Gastroesophageal sphincter (tissue), 3 donors: ENCODE measurements around the gene CALML3.

Experiments
- EP300 ChIP-seq: sonication (generic); formaldehyde crosslinking; IDR thresholded peaks from one replicate; pipeline ENCODE4 v1.6.1; 2017; ENCODE audit warnings: antibody characterized with exemption, mild to moderate bottlenecking
- POLR2A ChIP-seq, 2 donors: fragments of 450-650 bp; IDR thresholded peaks; one replicate each; pipeline ENCODE4 v1.6.1; 2017; ENCODE audit warnings: antibody characterized with exemption in 2 of 2, mild to moderate bottlenecking in 2 of 2, moderate library complexity in 1 of 2
- POLR2AphosphoS5 ChIP-seq: sonication (generic); formaldehyde crosslinking; IDR thresholded peaks from one replicate; pipeline ENCODE4 v1.6.1; 2017; ENCODE audit warnings: antibody characterized with exemption
- TF ChIP-seq, protein P1 (sequence below), 4 experiments: fragments of 200-600 bp in 2 of 4; fragments of 450-650 bp in 2 of 4; sonication (generic) in 1 of 4; IDR thresholded peaks; one replicate each; pipeline ENCODE4 v1.5.1; 2017 to 2019; ENCODE audit warnings: antibody characterized with exemption in 4 of 4, mild to moderate bottlenecking in 2 of 4, moderate library complexity in 2 of 4

GRCh38 chr10:5492929-5493576 lies 31.7 kb upstream of the CALML3 start:
- TF ChIP-seq, protein P1, sequence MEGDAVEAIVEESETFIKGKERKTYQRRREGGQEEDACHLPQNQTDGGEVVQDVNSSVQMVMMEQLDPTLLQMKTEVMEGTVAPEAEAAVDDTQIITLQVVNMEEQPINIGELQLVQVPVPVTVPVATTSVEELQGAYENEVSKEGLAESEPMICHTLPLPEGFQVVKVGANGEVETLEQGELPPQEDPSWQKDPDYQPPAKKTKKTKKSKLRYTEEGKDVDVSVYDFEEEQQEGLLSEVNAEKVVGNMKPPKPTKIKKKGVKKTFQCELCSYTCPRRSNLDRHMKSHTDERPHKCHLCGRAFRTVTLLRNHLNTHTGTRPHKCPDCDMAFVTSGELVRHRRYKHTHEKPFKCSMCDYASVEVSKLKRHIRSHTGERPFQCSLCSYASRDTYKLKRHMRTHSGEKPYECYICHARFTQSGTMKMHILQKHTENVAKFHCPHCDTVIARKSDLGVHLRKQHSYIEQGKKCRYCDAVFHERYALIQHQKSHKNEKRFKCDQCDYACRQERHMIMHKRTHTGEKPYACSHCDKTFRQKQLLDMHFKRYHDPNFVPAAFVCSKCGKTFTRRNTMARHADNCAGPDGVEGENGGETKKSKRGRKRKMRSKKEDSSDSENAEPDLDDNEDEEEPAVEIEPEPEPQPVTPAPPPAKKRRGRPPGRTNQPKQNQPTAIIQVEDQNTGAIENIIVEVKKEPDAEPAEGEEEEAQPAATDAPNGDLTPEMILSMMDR (IDR thresholded peaks at IDR 0.05), result no peak
- no peak for TF ChIP-seq POLR2A (IDR thresholded peaks at IDR 0.05)
- no peak for TF ChIP-seq EP300
- no peak for TF ChIP-seq POLR2AphosphoS5
